ENCODE data around the gene VAV1. TPM values are rescaled to one million over a fixed set of nuclear protein-coding genes. Genes with fewer than 3 reads are reported as not detected.

VAV1 gene
- total and polyA plus RNA-seq, 2 experiments from 2014 or later: 0.82 to 1.8 TPM

- Histone ChIP-seq H3K27me3 (ENCODE audit: insufficient read depth) (no peaks in the 10 kb centered on the region), H3F3A (replicated peaks; ENCODE audit: low read depth) (0 out of 2 replicates have a peak, but pooled peaks cover 11% of the 10 kb centered on the region), H2AFZ (peak overlapping the region; percentile 89), H3K27ac (ENCODE audit: low read depth) (peak overlapping the region; percentile 95), H3K4me2 (peak overlapping the region; percentile 95), H3K79me2 (replicated peaks; ENCODE audit: insufficient read depth) (peaks cover 34% of the 10 kb centered on the region), H3K4me1 (ENCODE audit: insufficient read depth) (peaks cover 36% of the 10 kb centered on the region), H3K36me3 (ENCODE audit: insufficient read depth) (0 out of 2 replicates have a peak, but pooled peaks cover 12% of the 10 kb centered on the region), H3K9me2 (ENCODE audit: insufficient read depth) (no peaks in the 10 kb centered on the region), H3K4me3 (peak overlapping the region; percentile 58), H4K20me1 (replicated peaks; ENCODE audit: insufficient read depth) (peaks cover 15% of the 10 kb centered on the region; the same call in 1 of the 2 replicates)
- Mint-ChIP-seq H3K27ac (peak overlapping the region; percentile 95), H3K4me1 (peaks cover 51% of the 10 kb centered on the region), H3K27me3 (ENCODE audit: insufficient read depth, low read depth, poor library complexity) (peaks cover 20% of the 10 kb centered on the region), H3K36me3 (ENCODE audit: low read depth) (peaks cover 19% of the 10 kb centered on the region), H3K9me3 (no peaks in the 10 kb centered on the region), H3K4me3 (peak overlapping the region; percentile 95)
- peak; percentile 67 for DNase-seq (ENCODE audit: low spot score)
- no peak for ATAC-seq
- TF ChIP-seq ZNF114 (CRISPR knock-in tag; IDR thresholded peaks at IDR 0.05) (no peak), EZH2 (IDR thresholded peaks at IDR 0.05; ENCODE audit: low read depth, unreplicated experiment) (no peak), STAT1 (IDR thresholded peaks at IDR 0.05; ENCODE audit: unreplicated experiment) (no peak), CREB1 (CRISPR knock-in tag; IDR thresholded peaks at IDR 0.05; ENCODE audit: low read depth) (no peak)
- TF ChIP-seq, protein P1, sequence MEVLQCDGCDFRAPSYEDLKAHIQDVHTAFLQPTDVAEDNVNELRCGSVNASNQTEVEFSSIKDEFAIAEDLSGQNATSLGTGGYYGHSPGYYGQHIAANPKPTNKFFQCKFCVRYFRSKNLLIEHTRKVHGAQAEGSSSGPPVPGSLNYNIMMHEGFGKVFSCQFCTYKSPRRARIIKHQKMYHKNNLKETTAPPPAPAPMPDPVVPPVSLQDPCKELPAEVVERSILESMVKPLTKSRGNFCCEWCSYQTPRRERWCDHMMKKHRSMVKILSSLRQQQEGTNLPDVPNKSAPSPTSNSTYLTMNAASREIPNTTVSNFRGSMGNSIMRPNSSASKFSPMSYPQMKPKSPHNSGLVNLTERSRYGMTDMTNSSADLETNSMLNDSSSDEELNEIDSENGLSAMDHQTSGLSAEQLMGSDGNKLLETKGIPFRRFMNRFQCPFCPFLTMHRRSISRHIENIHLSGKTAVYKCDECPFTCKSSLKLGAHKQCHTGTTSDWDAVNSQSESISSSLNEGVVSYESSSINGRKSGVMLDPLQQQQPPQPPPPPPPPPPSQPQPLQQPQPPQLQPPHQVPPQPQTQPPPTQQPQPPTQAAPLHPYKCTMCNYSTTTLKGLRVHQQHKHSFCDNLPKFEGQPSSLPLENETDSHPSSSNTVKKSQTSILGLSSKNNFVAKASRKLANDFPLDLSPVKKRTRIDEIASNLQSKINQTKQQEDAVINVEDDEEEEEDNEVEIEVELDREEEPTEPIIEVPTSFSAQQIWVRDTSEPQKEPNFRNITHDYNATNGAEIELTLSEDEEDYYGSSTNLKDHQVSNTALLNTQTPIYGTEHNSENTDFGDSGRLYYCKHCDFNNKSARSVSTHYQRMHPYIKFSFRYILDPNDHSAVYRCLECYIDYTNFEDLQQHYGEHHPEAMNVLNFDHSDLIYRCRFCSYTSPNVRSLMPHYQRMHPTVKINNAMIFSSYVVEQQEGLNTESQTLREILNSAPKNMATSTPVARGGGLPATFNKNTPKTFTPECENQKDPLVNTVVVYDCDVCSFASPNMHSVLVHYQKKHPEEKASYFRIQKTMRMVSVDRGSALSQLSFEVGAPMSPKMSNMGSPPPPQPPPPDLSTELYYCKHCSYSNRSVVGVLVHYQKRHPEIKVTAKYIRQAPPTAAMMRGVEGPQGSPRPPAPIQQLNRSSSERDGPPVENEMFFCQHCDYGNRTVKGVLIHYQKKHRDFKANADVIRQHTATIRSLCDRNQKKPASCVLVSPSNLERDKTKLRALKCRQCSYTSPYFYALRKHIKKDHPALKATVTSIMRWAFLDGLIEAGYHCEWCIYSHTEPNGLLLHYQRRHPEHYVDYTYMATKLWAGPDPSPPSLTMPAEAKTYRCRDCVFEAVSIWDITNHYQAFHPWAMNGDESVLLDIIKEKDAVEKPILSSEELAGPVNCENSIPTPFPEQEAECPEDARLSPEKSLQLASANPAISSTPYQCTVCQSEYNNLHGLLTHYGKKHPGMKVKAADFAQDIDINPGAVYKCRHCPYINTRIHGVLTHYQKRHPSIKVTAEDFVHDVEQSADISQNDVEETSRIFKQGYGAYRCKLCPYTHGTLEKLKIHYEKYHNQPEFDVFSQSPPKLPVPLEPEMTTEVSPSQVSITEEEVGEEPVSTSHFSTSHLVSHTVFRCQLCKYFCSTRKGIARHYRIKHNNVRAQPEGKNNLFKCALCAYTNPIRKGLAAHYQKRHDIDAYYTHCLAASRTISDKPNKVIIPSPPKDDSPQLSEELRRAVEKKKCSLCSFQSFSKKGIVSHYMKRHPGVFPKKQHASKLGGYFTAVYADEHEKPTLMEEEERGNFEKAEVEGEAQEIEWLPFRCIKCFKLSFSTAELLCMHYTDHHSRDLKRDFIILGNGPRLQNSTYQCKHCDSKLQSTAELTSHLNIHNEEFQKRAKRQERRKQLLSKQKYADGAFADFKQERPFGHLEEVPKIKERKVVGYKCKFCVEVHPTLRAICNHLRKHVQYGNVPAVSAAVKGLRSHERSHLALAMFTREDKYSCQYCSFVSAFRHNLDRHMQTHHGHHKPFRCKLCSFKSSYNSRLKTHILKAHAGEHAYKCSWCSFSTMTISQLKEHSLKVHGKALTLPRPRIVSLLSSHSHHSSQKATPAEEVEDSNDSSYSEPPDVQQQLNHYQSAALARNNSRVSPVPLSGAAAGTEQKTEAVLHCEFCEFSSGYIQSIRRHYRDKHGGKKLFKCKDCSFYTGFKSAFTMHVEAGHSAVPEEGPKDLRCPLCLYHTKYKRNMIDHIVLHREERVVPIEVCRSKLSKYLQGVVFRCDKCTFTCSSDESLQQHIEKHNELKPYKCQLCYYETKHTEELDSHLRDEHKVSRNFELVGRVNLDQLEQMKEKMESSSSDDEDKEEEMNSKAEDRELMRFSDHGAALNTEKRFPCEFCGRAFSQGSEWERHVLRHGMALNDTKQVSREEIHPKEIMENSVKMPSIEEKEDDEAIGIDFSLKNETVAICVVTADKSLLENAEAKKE (CRISPR knock-in tag; IDR thresholded peaks at IDR 0.05): no peak
- TF ChIP-seq, protein P2, sequence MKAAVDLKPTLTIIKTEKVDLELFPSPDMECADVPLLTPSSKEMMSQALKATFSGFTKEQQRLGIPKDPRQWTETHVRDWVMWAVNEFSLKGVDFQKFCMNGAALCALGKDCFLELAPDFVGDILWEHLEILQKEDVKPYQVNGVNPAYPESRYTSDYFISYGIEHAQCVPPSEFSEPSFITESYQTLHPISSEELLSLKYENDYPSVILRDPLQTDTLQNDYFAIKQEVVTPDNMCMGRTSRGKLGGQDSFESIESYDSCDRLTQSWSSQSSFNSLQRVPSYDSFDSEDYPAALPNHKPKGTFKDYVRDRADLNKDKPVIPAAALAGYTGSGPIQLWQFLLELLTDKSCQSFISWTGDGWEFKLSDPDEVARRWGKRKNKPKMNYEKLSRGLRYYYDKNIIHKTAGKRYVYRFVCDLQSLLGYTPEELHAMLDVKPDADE (IDR thresholded peaks at IDR 0.05): no peak
These were observed 33.6 kb upstream of the VAV1 start for GRCh38 chr19:6738787-6739389.

Measured in GM23338 (cell line).